HG03103 (cell line): ENCODE data around the gene RREB1.
A peak's percentile ranks its signal among the peaks of the same experiment; 100 is the strongest.

Experiments
- ATAC-seq: cut with Tn5 transposase; IDR thresholded peaks from one replicate; pipeline ENCODE4 v1.9.1; 2021; ENCODE audit warnings: low read depth; ENCODE audit not compliant: unreplicated experiment

RREB1 gene

GRCh38 chr6:7088076-7088742 lies 19.6 kb upstream of the RREB1 start:
- ATAC-seq: no peak

- ATAC-seq: no peak
Observed at GRCh38 chr6:7098993-7099392, 8.8 kb upstream of the RREB1 start.

GRCh38 chr6:7100072-7100752 lies 7.5 kb upstream of the RREB1 start:
- ATAC-seq: peak; percentile 85

GRCh38 chr6:7100753-7101081 lies 7.0 kb upstream of the RREB1 start:
- ATAC-seq: no peak

GRCh38 chr6:7101290-7101689 lies 6.5 kb upstream of the RREB1 start:
- ATAC-seq: no peak

GRCh38 chr6:7104752-7105151 lies 3.0 kb upstream of the RREB1 start:
- ATAC-seq: no peak

- ATAC-seq: no peak
Observed at GRCh38 chr6:7106215-7106751, 1.5 kb upstream of the RREB1 start.

GRCh38 chr6:7106752-7107577 lies 796 bp upstream of the RREB1 start:
- peak; percentile 17 for ATAC-seq

- ATAC-seq: no peak
Observed at GRCh38 chr6:7108196-7108963, 619 bp downstream of the RREB1 start.

GRCh38 chr6:7108964-7109836 lies 1.4 kb downstream of the RREB1 start:
- no peak for ATAC-seq

- ATAC-seq: no peak
Observed at GRCh38 chr6:7110092-7110792, 2.5 kb downstream of the RREB1 start.

GRCh38 chr6:7111095-7111690 lies 3.4 kb downstream of the RREB1 start:
- no peak for ATAC-seq

- no peak for ATAC-seq
Observed at GRCh38 chr6:7112171-7112570, 4.4 kb downstream of the RREB1 start.

GRCh38 chr6:7112741-7113313 lies 5.1 kb downstream of the RREB1 start:
- peak; percentile 35 for ATAC-seq

GRCh38 chr6:7114744-7115458 lies 7.1 kb downstream of the RREB1 start:
- ATAC-seq: no peak

- ATAC-seq: no peak
Observed at GRCh38 chr6:7115543-7116231, 7.9 kb downstream of the RREB1 start.

GRCh38 chr6:7119272-7119801 lies 11.6 kb downstream of the RREB1 start:
- no peak for ATAC-seq
